ENCODE measurements around the gene MEGF9.

MEGF9 gene

GRCh38 chr9:120628207-120628924 is 85.9 kb downstream of the MEGF9 start:
- no peaks in the 10 kb centered on the region for H3K9me3 ChIP-seq (ENCODE audit: insufficient read depth, low read length)
- no peaks in the 10 kb centered on the region for H3K27me3 ChIP-seq (ENCODE audit: low read length)
- no peaks in the 10 kb centered on the region for H4K20me1 ChIP-seq (ENCODE audit: low read depth, low read length)
- H3K79me2 ChIP-seq (ENCODE audit: insufficient read depth, low read length) = no peaks in the 10 kb centered on the region
- H2AFZ ChIP-seq (ENCODE audit: low read depth, low read length, severe bottlenecking) = no peak overlapping the region
- H3K27ac ChIP-seq (ENCODE audit: low read depth, low read length) = no peak overlapping the region
- TF ChIP-seq, protein P1, sequence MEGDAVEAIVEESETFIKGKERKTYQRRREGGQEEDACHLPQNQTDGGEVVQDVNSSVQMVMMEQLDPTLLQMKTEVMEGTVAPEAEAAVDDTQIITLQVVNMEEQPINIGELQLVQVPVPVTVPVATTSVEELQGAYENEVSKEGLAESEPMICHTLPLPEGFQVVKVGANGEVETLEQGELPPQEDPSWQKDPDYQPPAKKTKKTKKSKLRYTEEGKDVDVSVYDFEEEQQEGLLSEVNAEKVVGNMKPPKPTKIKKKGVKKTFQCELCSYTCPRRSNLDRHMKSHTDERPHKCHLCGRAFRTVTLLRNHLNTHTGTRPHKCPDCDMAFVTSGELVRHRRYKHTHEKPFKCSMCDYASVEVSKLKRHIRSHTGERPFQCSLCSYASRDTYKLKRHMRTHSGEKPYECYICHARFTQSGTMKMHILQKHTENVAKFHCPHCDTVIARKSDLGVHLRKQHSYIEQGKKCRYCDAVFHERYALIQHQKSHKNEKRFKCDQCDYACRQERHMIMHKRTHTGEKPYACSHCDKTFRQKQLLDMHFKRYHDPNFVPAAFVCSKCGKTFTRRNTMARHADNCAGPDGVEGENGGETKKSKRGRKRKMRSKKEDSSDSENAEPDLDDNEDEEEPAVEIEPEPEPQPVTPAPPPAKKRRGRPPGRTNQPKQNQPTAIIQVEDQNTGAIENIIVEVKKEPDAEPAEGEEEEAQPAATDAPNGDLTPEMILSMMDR (IDR thresholded peaks at IDR 0.05; ENCODE audit: insufficient read depth, low read length, poor library complexity, severe bottlenecking) = no peak
- no peak for TF ChIP-seq EZH2phosphoT487 (conservative IDR thresholded peaks at IDR 0.05; ENCODE audit: low read length)
- H3K4me3 ChIP-seq (ENCODE audit: insufficient read depth, low read length, poor library complexity, severe bottlenecking) = no peak overlapping the region
- H3F3A ChIP-seq (ENCODE audit: insufficient read depth) = no peaks in the 10 kb centered on the region
- H3K4me2 ChIP-seq (ENCODE audit: low read depth, low read length, poor library complexity, severe bottlenecking) = no peak overlapping the region
- H3K36me3 ChIP-seq (ENCODE audit: low read length) = no peaks in the 10 kb centered on the region
- no peaks in the 10 kb centered on the region for H3K9me2 ChIP-seq (replicated peaks; ENCODE audit: insufficient read depth, low read length)
- no peak overlapping the region for H3K9ac ChIP-seq (ENCODE audit: low read length)

DNA sequence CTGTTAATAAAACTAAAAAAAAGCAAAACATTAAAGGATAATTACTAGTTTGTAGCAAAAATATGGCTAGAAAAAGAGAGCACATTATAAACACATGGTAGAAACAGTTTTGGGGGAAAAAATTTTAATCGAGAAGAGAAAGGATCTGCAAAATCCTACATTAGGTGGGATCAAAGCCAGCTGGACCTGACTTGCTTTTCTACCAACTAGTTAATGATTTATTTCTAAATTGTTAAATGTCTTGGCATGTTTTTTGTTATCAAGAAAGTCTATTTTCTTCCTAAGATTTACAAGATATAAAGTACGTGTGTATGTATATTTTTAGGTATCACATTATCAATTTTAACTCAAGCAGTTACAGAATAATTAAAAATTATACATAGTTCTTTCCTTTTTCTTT is 87.2 kb downstream of the MEGF9 start:
- Histone ChIP-seq H3K36me3 (ENCODE audit: low read length) (no peaks in the 10 kb centered on the region), H3K9me3 (ENCODE audit: insufficient read depth, low read length) (no peaks in the 10 kb centered on the region), H3K4me2 (ENCODE audit: low read depth, low read length, poor library complexity, severe bottlenecking) (no peak overlapping the region), H4K20me1 (ENCODE audit: low read depth, low read length) (no peaks in the 10 kb centered on the region), H3K9me2 (replicated peaks; ENCODE audit: insufficient read depth, low read length) (no peaks in the 10 kb centered on the region), H2AFZ (ENCODE audit: low read depth, low read length, severe bottlenecking) (no peak overlapping the region), H3K9ac (ENCODE audit: low read length) (no peak overlapping the region), H3K79me2 (ENCODE audit: insufficient read depth, low read length) (no peaks in the 10 kb centered on the region), H3F3A (ENCODE audit: insufficient read depth) (no peaks in the 10 kb centered on the region), H3K4me3 (ENCODE audit: insufficient read depth, low read length, poor library complexity, severe bottlenecking) (no peak overlapping the region), H3K27ac (ENCODE audit: low read depth, low read length) (no peak overlapping the region), H3K27me3 (ENCODE audit: low read length) (no peaks in the 10 kb centered on the region)
- TF ChIP-seq, protein P1 (IDR thresholded peaks at IDR 0.05; ENCODE audit: insufficient read depth, low read length, poor library complexity, severe bottlenecking) = no peak
- no peak for TF ChIP-seq EZH2phosphoT487 (conservative IDR thresholded peaks at IDR 0.05; ENCODE audit: low read length)

DNA sequence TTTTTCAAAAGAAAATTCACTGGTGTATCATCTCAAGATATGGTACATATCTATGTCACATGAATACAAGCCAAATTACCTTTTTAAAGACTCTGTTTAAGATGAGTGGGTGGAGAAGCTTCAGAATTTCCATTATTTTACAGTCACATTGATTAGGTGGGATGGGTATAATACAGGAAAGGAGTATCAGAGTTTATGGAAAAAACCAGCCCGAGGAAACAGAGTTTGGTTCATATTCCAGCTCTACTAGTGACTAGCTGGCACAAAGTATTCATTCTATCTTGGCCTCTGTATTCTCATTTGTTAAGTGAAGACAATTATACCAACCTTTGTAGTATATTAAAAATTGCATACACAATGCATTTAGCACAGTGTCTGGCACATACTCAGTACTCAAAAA is 87.8 kb downstream of the MEGF9 start:
- H3K9me3 ChIP-seq (ENCODE audit: insufficient read depth, low read length) = no peaks in the 10 kb centered on the region
- H3K36me3 ChIP-seq (ENCODE audit: low read length) = no peaks in the 10 kb centered on the region
- no peak overlapping the region for H3K9ac ChIP-seq (ENCODE audit: low read length)
- H4K20me1 ChIP-seq (ENCODE audit: low read depth, low read length) = no peaks in the 10 kb centered on the region
- H3K9me2 ChIP-seq (replicated peaks; ENCODE audit: insufficient read depth, low read length) = no peaks in the 10 kb centered on the region
- no peak overlapping the region for H3K27ac ChIP-seq (ENCODE audit: low read depth, low read length)
- no peaks in the 10 kb centered on the region for H3K27me3 ChIP-seq (ENCODE audit: low read length)
- H3F3A ChIP-seq (ENCODE audit: insufficient read depth) = no peaks in the 10 kb centered on the region
- H3K79me2 ChIP-seq (ENCODE audit: insufficient read depth, low read length) = no peaks in the 10 kb centered on the region
- no peak for TF ChIP-seq EZH2phosphoT487 (conservative IDR thresholded peaks at IDR 0.05; ENCODE audit: low read length)
- TF ChIP-seq, protein P1 (IDR thresholded peaks at IDR 0.05; ENCODE audit: insufficient read depth, low read length, poor library complexity, severe bottlenecking) = no peak
- no peak overlapping the region for H3K4me3 ChIP-seq (ENCODE audit: insufficient read depth, low read length, poor library complexity, severe bottlenecking)
- H3K4me2 ChIP-seq (ENCODE audit: low read depth, low read length, poor library complexity, severe bottlenecking) = no peak overlapping the region
- no peak overlapping the region for H2AFZ ChIP-seq (ENCODE audit: low read depth, low read length, severe bottlenecking)

All from SU-DHL-6 (cell line).